RWPE2 (cell line): ENCODE data around the gene DGKD.

Experiments
- ATAC-seq: fragments of 200-7000 bp; cut with Tn5 transposase; 3 replicates; pipeline ENCODE4 v1.9.1; 2021; ENCODE audit warnings: low read depth
- DNase-seq: peaks from one replicate; pipeline ENCODE4 v3.0.0-alpha.2; 2020; ENCODE audit warnings: low spot score
- H3K27ac ChIP-seq: fragments of 450-650 bp; 2 replicates; pipeline ENCODE4 v1.5.1; 2017; ENCODE audit warnings: mild to moderate bottlenecking; ENCODE audit not compliant: poor library complexity, severe bottlenecking
- H3K27me3 ChIP-seq: fragments of 250-450 bp; sonication (Bioruptor Pico); 2 replicates; pipeline ENCODE4 v1.5.1; 2021; ENCODE audit warnings: mild to moderate bottlenecking, moderate library complexity; ENCODE audit not compliant: insufficient read depth, poor library complexity, severe bottlenecking
- H3K36me3 ChIP-seq: fragments of 250-450 bp; sonication (Bioruptor Pico); 2 replicates; pipeline ENCODE4 v1.5.1; 2020; ENCODE audit warnings: low read depth, mild to moderate bottlenecking, moderate library complexity
- H3K4me1 ChIP-seq: fragments of 250-450 bp; sonication (Bioruptor Pico); 2 replicates; pipeline ENCODE4 v1.5.1; 2021; ENCODE audit warnings: mild to moderate bottlenecking, moderate library complexity; ENCODE audit not compliant: insufficient read depth, poor library complexity, severe bottlenecking
- H3K4me3 ChIP-seq: fragments of 250-450 bp; sonication (Bioruptor Pico); 2 replicates; pipeline ENCODE4 v1.5.1; 2021; ENCODE audit warnings: mild to moderate bottlenecking, moderate library complexity; ENCODE audit not compliant: severe bottlenecking
- H3K9me3 ChIP-seq: fragments of 250-450 bp; sonication (Bioruptor Pico); 2 replicates; pipeline ENCODE4 v1.5.1; 2021; ENCODE audit warnings: mild to moderate bottlenecking, moderate library complexity; ENCODE audit not compliant: severe bottlenecking
- TF ChIP-seq, protein P1 (sequence below): fragments of 450-650 bp; IDR thresholded peaks from one replicate; pipeline ENCODE4 v1.5.1; 2017; ENCODE audit warnings: mild to moderate bottlenecking, moderate library complexity; ENCODE audit not compliant: poor library complexity, severe bottlenecking

The DGKD gene

DNA sequence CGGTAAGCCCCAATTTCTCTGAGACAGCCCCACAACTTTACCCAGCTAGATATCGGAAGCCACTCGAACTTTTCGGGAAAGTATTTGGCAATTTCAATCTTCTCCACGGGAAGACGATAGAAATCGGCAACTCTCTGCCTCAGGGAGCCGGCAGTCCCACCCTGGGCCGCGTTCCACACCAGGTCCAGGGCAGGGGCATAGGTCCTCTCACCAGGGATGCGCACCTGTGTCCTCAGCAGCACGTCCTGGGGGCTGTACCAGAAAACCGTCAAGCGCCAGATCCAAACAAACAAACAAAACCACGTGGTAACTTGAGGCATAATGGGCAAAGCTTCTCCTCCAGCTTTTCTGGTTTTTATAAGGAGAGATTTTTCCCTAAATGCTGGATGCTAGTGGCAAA lies 131.4 kb downstream of the DGKD start:
- peaks cover 62% of the 10 kb centered on the region for H3K4me1 ChIP-seq
- no peaks in the 10 kb centered on the region for H3K27me3 ChIP-seq
- TF ChIP-seq, protein P1, sequence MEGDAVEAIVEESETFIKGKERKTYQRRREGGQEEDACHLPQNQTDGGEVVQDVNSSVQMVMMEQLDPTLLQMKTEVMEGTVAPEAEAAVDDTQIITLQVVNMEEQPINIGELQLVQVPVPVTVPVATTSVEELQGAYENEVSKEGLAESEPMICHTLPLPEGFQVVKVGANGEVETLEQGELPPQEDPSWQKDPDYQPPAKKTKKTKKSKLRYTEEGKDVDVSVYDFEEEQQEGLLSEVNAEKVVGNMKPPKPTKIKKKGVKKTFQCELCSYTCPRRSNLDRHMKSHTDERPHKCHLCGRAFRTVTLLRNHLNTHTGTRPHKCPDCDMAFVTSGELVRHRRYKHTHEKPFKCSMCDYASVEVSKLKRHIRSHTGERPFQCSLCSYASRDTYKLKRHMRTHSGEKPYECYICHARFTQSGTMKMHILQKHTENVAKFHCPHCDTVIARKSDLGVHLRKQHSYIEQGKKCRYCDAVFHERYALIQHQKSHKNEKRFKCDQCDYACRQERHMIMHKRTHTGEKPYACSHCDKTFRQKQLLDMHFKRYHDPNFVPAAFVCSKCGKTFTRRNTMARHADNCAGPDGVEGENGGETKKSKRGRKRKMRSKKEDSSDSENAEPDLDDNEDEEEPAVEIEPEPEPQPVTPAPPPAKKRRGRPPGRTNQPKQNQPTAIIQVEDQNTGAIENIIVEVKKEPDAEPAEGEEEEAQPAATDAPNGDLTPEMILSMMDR = no peak
- H3K36me3 ChIP-seq = peaks cover 76% of the 10 kb centered on the region
- no peak for ATAC-seq
- DNase-seq = no peak
- peak overlapping the region; percentile 100 for H3K27ac ChIP-seq
- no peak overlapping the region for H3K4me3 ChIP-seq
- H3K9me3 ChIP-seq = no peaks in the 10 kb centered on the region

DNA sequence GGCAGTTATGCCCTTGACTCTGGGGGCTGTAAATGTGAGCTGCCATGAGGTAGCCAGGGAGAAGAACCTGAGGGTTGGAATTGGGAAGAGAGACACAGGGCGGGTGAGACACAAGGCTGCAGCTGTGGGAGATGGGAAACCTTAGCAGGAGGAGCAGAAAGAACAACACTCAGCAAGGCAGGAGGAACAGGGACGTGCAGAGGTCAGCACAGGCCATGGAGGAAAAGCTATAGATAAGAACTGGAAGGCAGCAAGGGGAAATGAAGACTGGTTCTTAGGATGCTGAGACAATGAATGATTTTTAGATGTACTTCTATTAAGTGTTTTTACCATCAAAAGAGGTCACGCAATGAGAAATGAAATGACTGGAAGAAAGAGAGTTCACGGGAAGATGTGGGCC lies 132.1 kb downstream of the DGKD start:
- H3K4me1 ChIP-seq = peaks cover 62% of the 10 kb centered on the region
- H3K27ac ChIP-seq = peak overlapping the region; percentile 100
- no peaks in the 10 kb centered on the region for H3K27me3 ChIP-seq
- H3K9me3 ChIP-seq = no peaks in the 10 kb centered on the region
- no peak for DNase-seq
- H3K36me3 ChIP-seq = peaks cover 76% of the 10 kb centered on the region
- H3K4me3 ChIP-seq = no peak overlapping the region
- no peak for ATAC-seq
- TF ChIP-seq, protein P1 = no peak

DNA sequence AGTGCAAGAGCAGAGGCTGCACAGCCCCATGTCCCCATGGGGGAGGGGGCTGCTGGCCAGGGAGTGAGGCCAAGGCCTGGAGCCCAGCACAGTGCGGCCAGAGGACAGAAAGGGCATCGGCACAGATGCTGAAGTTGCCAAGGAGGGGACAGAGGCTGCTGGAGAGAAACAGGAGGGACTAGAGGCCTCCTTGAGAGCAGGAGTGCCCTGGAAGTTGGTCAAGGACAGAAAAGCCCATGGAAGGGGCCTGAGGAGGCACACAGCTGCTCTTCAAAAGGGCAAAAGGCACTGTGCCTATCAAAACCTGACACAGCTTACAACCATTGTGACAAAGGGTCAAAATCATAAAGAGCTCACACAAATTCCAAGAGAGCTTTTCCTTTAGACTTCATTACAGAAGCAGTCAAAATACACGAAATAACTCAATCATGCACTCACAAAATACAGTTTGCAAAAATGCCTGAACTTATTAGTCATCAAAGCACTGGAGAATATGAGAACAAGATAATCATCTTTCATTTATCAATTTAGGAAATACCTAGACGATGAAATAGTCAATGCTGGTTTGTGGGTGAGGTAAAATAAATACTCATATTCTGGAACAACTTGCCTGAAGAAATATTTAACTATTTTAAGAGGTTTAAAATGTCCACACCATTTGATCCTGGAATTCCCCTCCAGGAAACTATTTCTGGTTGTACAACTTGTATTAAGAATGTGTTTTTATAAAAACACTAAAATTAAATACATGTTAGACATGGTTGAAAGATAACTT lies 132.7 kb downstream of the DGKD start:
- Histone ChIP-seq H3K9me3 (no peaks in the 10 kb centered on the region), H3K4me1 (peaks cover 62% of the 10 kb centered on the region), H3K27ac (peak overlapping the region; percentile 100), H3K27me3 (no peaks in the 10 kb centered on the region), H3K36me3 (peaks cover 81% of the 10 kb centered on the region), H3K4me3 (no peak overlapping the region)
- peak; percentile 72 for ATAC-seq
- TF ChIP-seq, protein P1 = no peak
- DNase-seq = no peak

DNA sequence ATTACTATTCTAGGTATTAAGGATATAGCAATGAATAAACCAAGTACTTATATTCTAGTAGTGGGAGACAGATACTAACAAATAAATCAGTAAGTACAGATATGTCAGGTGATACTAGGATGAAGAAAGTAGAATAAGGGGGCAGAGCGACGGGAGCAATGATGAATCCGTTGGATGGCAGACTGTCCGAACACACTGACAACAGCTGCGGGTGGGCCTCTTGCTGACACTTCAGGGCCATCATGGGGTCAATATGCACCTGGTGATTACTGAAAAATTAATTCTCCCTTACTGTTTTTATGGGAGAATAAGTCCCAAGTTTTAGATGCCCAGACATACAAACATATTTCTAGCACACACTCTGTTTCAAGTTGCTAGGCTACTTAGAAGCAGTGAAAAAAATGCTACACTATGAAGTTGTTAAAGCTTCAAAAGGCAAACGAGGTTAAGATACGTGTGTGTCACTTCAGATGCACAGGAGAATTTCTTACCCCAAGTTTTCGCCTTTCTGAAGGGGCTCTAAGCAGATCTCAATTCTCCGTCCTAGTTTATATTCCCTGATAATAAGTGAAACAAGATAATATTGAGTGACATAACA lies 133.6 kb downstream of the DGKD start:
- Histone ChIP-seq H3K27ac (peak overlapping the region; percentile 100), H3K4me1 (peaks cover 66% of the 10 kb centered on the region), H3K4me3 (no peak overlapping the region), H3K36me3 (peaks cover 79% of the 10 kb centered on the region), H3K27me3 (no peaks in the 10 kb centered on the region), H3K9me3 (no peaks in the 10 kb centered on the region)
- DNase-seq = no peak
- TF ChIP-seq, protein P1 = no peak
- ATAC-seq = no peak

DNA sequence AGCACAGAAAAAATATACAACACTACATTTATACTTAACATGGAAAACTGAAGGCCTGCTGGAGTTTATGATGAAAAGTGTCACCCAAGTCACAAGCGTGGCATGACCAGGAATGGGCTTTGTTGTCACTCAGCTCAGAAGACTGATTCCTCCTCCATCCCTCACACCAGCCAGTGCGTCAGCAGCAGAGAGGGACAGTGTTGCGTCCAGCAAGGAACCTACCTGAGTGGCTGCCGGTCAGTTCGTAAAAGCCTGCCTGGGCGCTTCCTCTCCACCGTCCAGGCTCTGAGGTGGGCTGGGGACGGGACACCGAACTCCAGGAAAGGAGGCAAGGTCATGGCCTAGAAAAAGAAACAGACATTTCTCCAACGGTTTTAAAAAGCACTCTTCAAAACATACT lies 134.8 kb downstream of the DGKD start:
- Histone ChIP-seq H3K9me3 (no peaks in the 10 kb centered on the region), H3K4me1 (peaks cover 78% of the 10 kb centered on the region), H3K4me3 (no peak overlapping the region), H3K36me3 (peaks cover 73% of the 10 kb centered on the region), H3K27ac (peak overlapping the region; percentile 100), H3K27me3 (no peaks in the 10 kb centered on the region)
- no peak for DNase-seq
- TF ChIP-seq, protein P1 = no peak
- ATAC-seq = no peak
